Measurements from ENCODE around the gene FMO2.

Gene FMO2

DNA sequence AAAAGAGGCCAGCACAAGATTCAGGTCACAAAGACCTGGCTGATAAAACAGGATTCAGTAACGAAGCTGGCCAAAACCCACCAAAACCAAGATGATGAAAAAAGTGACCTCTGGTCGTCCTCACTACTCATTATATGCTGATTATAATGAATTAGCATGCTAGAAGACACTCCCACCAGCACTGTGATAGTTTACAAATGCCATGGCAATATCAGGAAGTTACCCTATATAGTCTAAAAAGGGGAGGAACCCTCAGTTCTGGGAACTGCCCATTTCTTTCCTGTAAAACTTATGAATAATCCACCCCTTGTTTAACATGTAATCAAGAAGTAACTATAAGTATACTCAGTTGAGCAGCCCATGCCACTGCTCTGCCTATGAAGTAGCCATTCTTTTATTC is 26.0 kb upstream of the FMO2 start:
- WGBS (ENCODE audit: extremely low coverage, insufficient coverage, insufficient read length): no CpG with 5 or more reads among the region's 2 CpGs
- no peak overlapping the region for H3K4me3 ChIP-seq (ENCODE audit: low read depth, low read length)
- H2AK5ac ChIP-seq (ENCODE audit: low read length): no peak overlapping the region
- no peak overlapping the region for H2BK120ac ChIP-seq (ENCODE audit: insufficient read depth, low read length, poor library complexity)
- no peak overlapping the region for H3K14ac ChIP-seq (ENCODE audit: low read length)
- no peak overlapping the region for H4K91ac ChIP-seq (ENCODE audit: low read depth, low read length)
- H3K9me3 ChIP-seq (ENCODE audit: insufficient read depth, low read depth, low read length): no peaks in the 10 kb centered on the region
- H3K9ac ChIP-seq (ENCODE audit: low read length): no peak overlapping the region
- no peaks in the 10 kb centered on the region for H3K36me3 ChIP-seq (ENCODE audit: control insufficient read depth in 1 of 2, insufficient read depth in 2 of 2, low read length in 2 of 2)
- H3K79me1 ChIP-seq (ENCODE audit: low read length): no peaks in the 10 kb centered on the region
- no peak for DNase-seq
- H2BK5ac ChIP-seq (ENCODE audit: low read depth, low read length, poor library complexity): no peak overlapping the region
- no peak overlapping the region for H3K4ac ChIP-seq (ENCODE audit: low read depth, low read length)
- no peak overlapping the region for H2BK12ac ChIP-seq (ENCODE audit: low read length)
- H3K4me2 ChIP-seq (ENCODE audit: low read length): no peak overlapping the region
- H3K4me1 ChIP-seq (ENCODE audit: control insufficient read depth in 1 of 2, insufficient read depth in 2 of 2, low read length in 2 of 2): no peaks in the 10 kb centered on the region
- H3K27me3 ChIP-seq (ENCODE audit: insufficient read depth, low read length): no peaks in the 10 kb centered on the region
- no peak overlapping the region for H3K23ac ChIP-seq (ENCODE audit: low read length)
- H3K27ac ChIP-seq (ENCODE audit: low read depth, low read length): no peak overlapping the region
- no peak overlapping the region for H3K18ac ChIP-seq (ENCODE audit: low read length)
- H2AFZ ChIP-seq (ENCODE audit: insufficient read depth, low read length, poor library complexity): no peak overlapping the region
- no peak overlapping the region for H4K8ac ChIP-seq (ENCODE audit: low read depth, low read length)
- no peak overlapping the region for H4K12ac ChIP-seq (ENCODE audit: low read depth, low read length)
- H3K79me2 ChIP-seq (ENCODE audit: control insufficient read depth, insufficient read depth, low read length, poor library complexity): no peaks in the 10 kb centered on the region

- H4K12ac ChIP-seq (ENCODE audit: low read depth, low read length): no peak overlapping the region
- H3K27ac ChIP-seq (ENCODE audit: low read depth, low read length): no peak overlapping the region
- H4K8ac ChIP-seq (ENCODE audit: low read depth, low read length): no peak overlapping the region
- H3K4me3 ChIP-seq (ENCODE audit: low read depth, low read length): no peak overlapping the region
- no peaks in the 10 kb centered on the region for H3K27me3 ChIP-seq (ENCODE audit: insufficient read depth, low read length)
- no peak overlapping the region for H3K4ac ChIP-seq (ENCODE audit: low read depth, low read length)
- H3K79me2 ChIP-seq (ENCODE audit: control insufficient read depth, insufficient read depth, low read length, poor library complexity): no peaks in the 10 kb centered on the region
- H3K79me1 ChIP-seq (ENCODE audit: low read length): no peaks in the 10 kb centered on the region
- no peak for DNase-seq
- H3K4me1 ChIP-seq (ENCODE audit: control insufficient read depth in 1 of 2, insufficient read depth in 2 of 2, low read length in 2 of 2): no peaks in the 10 kb centered on the region
- H3K9ac ChIP-seq (ENCODE audit: low read length): no peak overlapping the region
- no peak overlapping the region for H2BK12ac ChIP-seq (ENCODE audit: low read length)
- no peak overlapping the region for H2BK5ac ChIP-seq (ENCODE audit: low read depth, low read length, poor library complexity)
- no peak overlapping the region for H3K23ac ChIP-seq (ENCODE audit: low read length)
- WGBS (ENCODE audit: extremely low coverage, insufficient coverage, insufficient read length): no CpG with 5 or more reads among the region's 3 CpGs
- no peak overlapping the region for H3K14ac ChIP-seq (ENCODE audit: low read length)
- H3K4me2 ChIP-seq (ENCODE audit: low read length): no peak overlapping the region
- H3K36me3 ChIP-seq (ENCODE audit: control insufficient read depth in 1 of 2, insufficient read depth in 2 of 2, low read length in 2 of 2): no peaks in the 10 kb centered on the region
- H2AFZ ChIP-seq (ENCODE audit: insufficient read depth, low read length, poor library complexity): no peak overlapping the region
- no peaks in the 10 kb centered on the region for H3K9me3 ChIP-seq (ENCODE audit: insufficient read depth, low read depth, low read length)
- H4K91ac ChIP-seq (ENCODE audit: low read depth, low read length): no peak overlapping the region
- H2AK5ac ChIP-seq (ENCODE audit: low read length): no peak overlapping the region
- no peak overlapping the region for H3K18ac ChIP-seq (ENCODE audit: low read length)
- H2BK120ac ChIP-seq (ENCODE audit: insufficient read depth, low read length, poor library complexity): no peak overlapping the region
Observed at GRCh38 chr1:171160211-171160610, 24.9 kb upstream of the FMO2 start.

DNA sequence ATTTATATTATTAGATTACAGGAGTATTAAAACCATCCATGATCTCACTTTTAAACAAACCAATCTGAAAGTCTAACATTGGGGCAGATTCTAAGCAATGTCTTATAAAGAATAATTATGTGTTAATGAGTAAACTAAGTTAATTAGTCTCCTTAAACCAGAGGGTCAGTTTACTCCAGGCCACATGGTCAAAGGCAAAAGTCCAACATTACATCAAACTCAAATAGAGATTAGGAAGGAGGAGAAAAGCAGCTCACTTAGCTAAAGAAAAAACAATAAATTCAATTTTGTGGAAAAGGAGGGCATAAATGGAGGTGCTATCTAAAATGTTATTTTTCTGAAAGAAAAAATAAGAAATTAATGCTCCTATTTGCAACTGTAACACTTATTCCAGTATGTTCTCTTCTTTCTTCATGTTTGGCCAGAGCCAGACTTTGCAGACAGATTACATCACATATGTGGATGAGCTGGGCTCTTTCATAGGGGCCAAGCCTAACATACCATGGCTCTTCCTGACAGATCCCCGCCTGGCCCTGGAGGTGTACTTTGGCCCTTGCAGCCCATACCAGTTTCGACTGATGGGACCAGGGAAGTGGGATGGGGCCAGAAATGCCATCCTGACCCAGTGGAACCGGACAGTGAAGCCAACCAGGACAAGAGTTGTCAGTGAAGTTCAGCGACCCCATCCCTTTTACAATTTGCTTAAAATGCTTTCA is 24.3 kb upstream of the FMO2 start:
- no peak overlapping the region for H4K12ac ChIP-seq (ENCODE audit: low read depth, low read length)
- no peak overlapping the region for H2AFZ ChIP-seq (ENCODE audit: insufficient read depth, low read length, poor library complexity)
- H3K14ac ChIP-seq (ENCODE audit: low read length): no peak overlapping the region
- no peaks in the 10 kb centered on the region for H3K36me3 ChIP-seq (ENCODE audit: control insufficient read depth in 1 of 2, insufficient read depth in 2 of 2, low read length in 2 of 2)
- H3K4me2 ChIP-seq (ENCODE audit: low read length): no peak overlapping the region
- whole genome bisulfite sequencing (ENCODE audit: extremely low coverage, insufficient coverage, insufficient read length): no CpG with 5 or more reads among the region's 4 CpGs
- no peak overlapping the region for H3K18ac ChIP-seq (ENCODE audit: low read length)
- H3K27ac ChIP-seq (ENCODE audit: low read depth, low read length): no peak overlapping the region
- H3K27me3 ChIP-seq (ENCODE audit: insufficient read depth, low read length): no peaks in the 10 kb centered on the region
- no peaks in the 10 kb centered on the region for H3K79me2 ChIP-seq (ENCODE audit: control insufficient read depth, insufficient read depth, low read length, poor library complexity)
- DNase-seq: peak in 1 of 2 donors; percentile 24
- H2BK5ac ChIP-seq (ENCODE audit: low read depth, low read length, poor library complexity): no peak overlapping the region
- no peak overlapping the region for H2AK5ac ChIP-seq (ENCODE audit: low read length)
- no peak overlapping the region for H3K4ac ChIP-seq (ENCODE audit: low read depth, low read length)
- no peaks in the 10 kb centered on the region for H3K9me3 ChIP-seq (ENCODE audit: insufficient read depth, low read depth, low read length)
- H3K4me1 ChIP-seq (ENCODE audit: control insufficient read depth in 1 of 2, insufficient read depth in 2 of 2, low read length in 2 of 2): no peaks in the 10 kb centered on the region
- H4K91ac ChIP-seq (ENCODE audit: low read depth, low read length): no peak overlapping the region
- H3K4me3 ChIP-seq (ENCODE audit: low read depth, low read length): no peak overlapping the region
- H3K23ac ChIP-seq (ENCODE audit: low read length): no peak overlapping the region
- H3K9ac ChIP-seq (ENCODE audit: low read length): no peak overlapping the region
- H3K79me1 ChIP-seq (ENCODE audit: low read length): no peaks in the 10 kb centered on the region
- H2BK120ac ChIP-seq (ENCODE audit: insufficient read depth, low read length, poor library complexity): no peak overlapping the region
- H2BK12ac ChIP-seq (ENCODE audit: low read length): no peak overlapping the region
- no peak overlapping the region for H4K8ac ChIP-seq (ENCODE audit: low read depth, low read length)

DNA sequence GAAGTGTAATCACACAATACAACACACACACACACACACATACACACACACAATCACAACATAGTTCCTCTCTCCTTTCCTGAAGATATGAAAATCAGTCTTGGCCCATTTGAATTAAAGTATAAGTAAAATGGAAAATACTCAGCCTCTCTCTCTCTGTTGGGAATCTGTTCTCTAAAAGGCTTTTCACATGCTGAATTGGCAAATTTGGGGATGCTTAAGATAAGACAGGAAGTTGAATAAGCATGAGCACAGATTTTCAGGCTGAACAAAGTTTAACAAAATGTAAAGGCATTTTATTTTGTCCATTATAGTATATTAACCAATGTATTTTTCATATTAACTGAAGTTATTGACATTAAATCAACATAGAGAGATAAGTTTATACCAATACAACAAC is 23.7 kb upstream of the FMO2 start:
- Histone ChIP-seq H3K18ac (ENCODE audit: low read length) (no peak overlapping the region), H2BK120ac (ENCODE audit: insufficient read depth, low read length, poor library complexity) (no peak overlapping the region), H2AFZ (ENCODE audit: insufficient read depth, low read length, poor library complexity) (no peak overlapping the region), H3K9me3 (ENCODE audit: insufficient read depth, low read depth, low read length) (no peaks in the 10 kb centered on the region), H3K23ac (ENCODE audit: low read length) (no peak overlapping the region), H3K36me3 (ENCODE audit: control insufficient read depth in 1 of 2, insufficient read depth in 2 of 2, low read length in 2 of 2) (no peaks in the 10 kb centered on the region), H4K12ac (ENCODE audit: low read depth, low read length) (no peak overlapping the region), H2AK5ac (ENCODE audit: low read length) (no peak overlapping the region), H4K8ac (ENCODE audit: low read depth, low read length) (no peak overlapping the region), H3K4me1 (ENCODE audit: control insufficient read depth in 1 of 2, insufficient read depth in 2 of 2, low read length in 2 of 2) (no peaks in the 10 kb centered on the region), H4K91ac (ENCODE audit: low read depth, low read length) (no peak overlapping the region), H3K14ac (ENCODE audit: low read length) (no peak overlapping the region), H3K27ac (ENCODE audit: low read depth, low read length) (no peak overlapping the region), H3K79me2 (ENCODE audit: control insufficient read depth, insufficient read depth, low read length, poor library complexity) (no peaks in the 10 kb centered on the region), H3K9ac (ENCODE audit: low read length) (no peak overlapping the region), H3K27me3 (ENCODE audit: insufficient read depth, low read length) (no peaks in the 10 kb centered on the region), H3K4ac (ENCODE audit: low read depth, low read length) (no peak overlapping the region), H2BK12ac (ENCODE audit: low read length) (no peak overlapping the region), H3K4me2 (ENCODE audit: low read length) (no peak overlapping the region), H2BK5ac (ENCODE audit: low read depth, low read length, poor library complexity) (no peak overlapping the region), H3K4me3 (ENCODE audit: low read depth, low read length) (no peak overlapping the region), H3K79me1 (ENCODE audit: low read length) (no peaks in the 10 kb centered on the region)
- no peak for DNase-seq
